ENCODE results near the gene SPTY2D1.
A peak's percentile ranks its signal among the peaks of the same experiment; 100 is the strongest.
"Not testable (repeated sequence)": the region's sequence is repeated elsewhere in the genome, so short reads cannot be mapped to it uniquely, and the experiment has no call there.

SPTY2D1 gene

DNA sequence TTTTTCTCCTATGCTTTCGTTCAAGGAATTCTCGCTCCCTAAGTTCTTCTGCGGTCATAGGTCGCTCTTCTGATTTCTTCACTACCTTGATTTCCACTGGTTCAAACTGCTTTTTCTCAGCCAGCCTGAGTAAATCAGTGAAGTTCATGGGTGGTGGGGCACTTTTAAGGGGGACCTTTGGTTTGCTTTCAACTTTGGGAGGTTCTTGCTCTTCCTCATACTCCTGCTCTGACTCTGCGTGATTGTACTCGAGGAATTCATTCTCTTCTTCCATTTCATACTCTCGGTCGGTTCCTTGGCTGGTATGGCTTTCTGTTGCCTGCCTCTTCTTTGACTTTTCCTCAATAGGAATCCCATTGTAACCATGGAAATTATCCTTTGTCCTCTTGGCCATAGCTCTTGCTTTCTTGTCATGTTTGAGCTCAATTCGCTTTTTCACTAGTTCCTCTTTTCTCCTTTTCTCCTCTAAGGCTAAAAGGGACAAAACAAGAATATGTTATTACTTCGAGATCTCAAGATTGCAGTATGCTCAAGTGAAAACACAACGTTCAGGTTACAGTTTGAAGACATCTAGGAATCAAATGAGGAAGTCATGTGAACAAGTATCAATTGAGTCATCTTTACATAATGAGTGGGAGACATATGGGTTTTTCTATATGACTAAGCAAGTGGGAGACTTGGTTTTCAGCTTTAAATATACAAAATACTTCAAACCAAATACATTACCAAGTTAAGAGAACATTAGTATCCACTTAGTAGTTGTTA lies 18.3 kb downstream of the SPTY2D1 start:
- Histone ChIP-seq H3K4me3 (ENCODE audit: low read length) (no peak overlapping the region), H3K27me3 (replicated peaks; ENCODE audit: control insufficient read depth, insufficient read depth, low read length) (no peaks in the 10 kb centered on the region), H3K4me1 (ENCODE audit: control insufficient read depth, insufficient read depth, low read length) (peaks cover 40% of the 10 kb centered on the region), H3K9me3 (ENCODE audit: control insufficient read depth, low read length) (no peaks in the 10 kb centered on the region), H3K9ac (ENCODE audit: low read length) (no peak overlapping the region), H3K36me3 (ENCODE audit: control insufficient read depth, insufficient read depth, low read length, severe bottlenecking) (peaks cover 38% of the 10 kb centered on the region)
- DNase-seq (ENCODE audit: low read depth): peak; percentile 15

DNA sequence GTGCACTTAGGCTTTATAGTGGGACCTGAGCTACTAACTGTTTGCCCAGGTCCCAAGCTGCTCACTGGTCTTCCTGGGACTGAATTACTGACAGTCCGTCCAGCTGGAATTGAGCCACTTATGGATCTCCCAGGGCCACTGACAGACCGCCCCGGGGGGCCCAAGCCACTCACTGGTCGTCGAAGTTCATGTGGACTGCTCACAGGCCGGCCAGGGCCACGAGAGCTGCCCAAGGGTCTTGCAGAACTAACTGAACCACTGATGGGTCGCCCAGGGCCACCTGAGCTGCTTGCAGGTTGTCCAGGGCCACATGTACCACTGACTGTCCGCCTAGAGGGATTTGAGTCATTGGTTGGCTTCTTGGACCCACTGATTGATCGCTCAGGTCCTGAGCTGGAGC lies 19.5 kb downstream of the SPTY2D1 start:
- H3K9me3 ChIP-seq (ENCODE audit: control insufficient read depth, low read length): no peaks in the 10 kb centered on the region
- H3K36me3 ChIP-seq (ENCODE audit: control insufficient read depth, insufficient read depth, low read length, severe bottlenecking): peaks cover 41% of the 10 kb centered on the region
- H3K9ac ChIP-seq (ENCODE audit: low read length): no peak overlapping the region
- H3K4me3 ChIP-seq (ENCODE audit: low read length): no peak overlapping the region
- H3K27me3 ChIP-seq (replicated peaks; ENCODE audit: control insufficient read depth, insufficient read depth, low read length): no peaks in the 10 kb centered on the region
- H3K4me1 ChIP-seq (ENCODE audit: control insufficient read depth, insufficient read depth, low read length): peaks cover 46% of the 10 kb centered on the region
- DNase-seq (ENCODE audit: low read depth): no peak

DNA sequence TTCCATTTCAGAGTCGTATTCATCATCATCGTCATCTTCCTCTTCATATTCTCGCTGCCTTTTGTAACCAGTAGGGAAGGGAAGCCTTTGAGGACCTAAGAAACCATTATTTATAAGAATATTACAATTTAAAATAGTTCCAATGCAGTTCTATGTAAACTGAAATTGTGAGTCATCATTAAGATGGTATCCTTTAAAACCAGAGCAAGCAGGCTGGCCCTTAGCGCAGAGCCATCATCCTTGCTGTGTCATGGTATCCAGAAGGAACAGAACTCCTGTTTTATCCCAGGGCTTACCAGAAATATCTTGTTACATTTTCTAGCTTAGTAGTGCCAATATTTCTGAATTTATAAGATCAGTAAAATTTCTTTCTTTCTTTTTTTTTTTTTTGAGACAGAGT lies 21.7 kb downstream of the SPTY2D1 start:
- Histone ChIP-seq H3K9ac (ENCODE audit: low read length) (no peak overlapping the region), H3K4me1 (ENCODE audit: control insufficient read depth, insufficient read depth, low read length) (peaks cover 38% of the 10 kb centered on the region), H3K36me3 (ENCODE audit: control insufficient read depth, insufficient read depth, low read length, severe bottlenecking) (peaks cover 59% of the 10 kb centered on the region), H3K9me3 (ENCODE audit: control insufficient read depth, low read length) (no peaks in the 10 kb centered on the region), H3K27me3 (replicated peaks; ENCODE audit: control insufficient read depth, insufficient read depth, low read length) (no peaks in the 10 kb centered on the region), H3K4me3 (ENCODE audit: low read length) (no peak overlapping the region)
- no peak for DNase-seq (ENCODE audit: low read depth)

DNA sequence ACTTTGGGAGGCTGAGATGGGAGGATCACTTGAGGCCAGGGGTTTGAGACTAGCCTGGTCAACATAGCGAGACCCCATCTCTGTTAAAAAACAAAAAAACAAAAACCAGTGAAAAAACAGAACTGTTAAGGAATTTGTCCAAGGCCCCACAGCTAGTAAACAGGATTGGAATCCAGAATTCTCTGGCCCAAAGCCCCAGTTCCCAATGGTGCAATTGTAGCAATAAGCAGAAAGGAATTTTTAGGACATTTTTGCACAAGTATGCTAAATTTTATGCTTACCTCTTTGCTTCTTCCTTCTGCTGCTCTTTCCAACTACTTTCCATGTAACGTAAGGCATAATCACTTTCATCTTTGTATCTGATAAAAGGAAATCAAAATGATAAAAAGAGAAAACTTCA lies 22.9 kb downstream of the SPTY2D1 start:
- H3K9ac ChIP-seq (ENCODE audit: low read length): peak overlapping the region; percentile 57
- H3K36me3 ChIP-seq (ENCODE audit: control insufficient read depth, insufficient read depth, low read length, severe bottlenecking): peaks cover 65% of the 10 kb centered on the region
- H3K9me3 ChIP-seq (ENCODE audit: control insufficient read depth, low read length): no peaks in the 10 kb centered on the region
- H3K4me3 ChIP-seq (ENCODE audit: low read length): peak overlapping the region; percentile 17
- DNase-seq (ENCODE audit: low read depth): peak; percentile 36
- no peaks in the 10 kb centered on the region for H3K27me3 ChIP-seq (replicated peaks; ENCODE audit: control insufficient read depth, insufficient read depth, low read length)
- H3K4me1 ChIP-seq (ENCODE audit: control insufficient read depth, insufficient read depth, low read length): peaks cover 37% of the 10 kb centered on the region

DNA sequence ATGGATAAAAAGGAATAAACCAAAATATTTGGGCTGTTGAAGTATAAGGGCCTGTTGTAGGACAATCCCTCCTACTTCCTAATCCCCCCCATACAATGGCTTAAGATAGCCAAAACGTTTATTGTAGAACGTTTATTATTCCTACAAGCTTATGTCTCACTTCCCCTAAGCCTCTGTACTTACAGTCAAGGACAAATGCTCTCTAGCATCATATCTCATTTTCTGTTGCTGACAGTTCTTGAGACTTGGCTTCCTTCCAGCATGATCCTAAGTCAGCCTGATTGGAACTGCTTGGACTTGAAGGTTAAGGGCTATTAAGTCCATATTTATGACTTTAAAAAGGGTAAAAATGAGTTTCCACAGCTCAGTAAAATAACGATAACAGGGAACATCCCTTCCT lies 25.8 kb downstream of the SPTY2D1 start:
- Histone ChIP-seq H3K4me1 (ENCODE audit: control insufficient read depth, insufficient read depth, low read length) (peaks cover 31% of the 10 kb centered on the region), H3K9me3 (ENCODE audit: control insufficient read depth, low read length) (no peaks in the 10 kb centered on the region), H3K36me3 (ENCODE audit: control insufficient read depth, insufficient read depth, low read length, severe bottlenecking) (peaks cover 47% of the 10 kb centered on the region), H3K27me3 (replicated peaks; ENCODE audit: control insufficient read depth, insufficient read depth, low read length) (no peaks in the 10 kb centered on the region), H3K9ac (ENCODE audit: low read length) (no peak overlapping the region), H3K4me3 (ENCODE audit: low read length) (no peak overlapping the region)
- DNase-seq (ENCODE audit: low read depth): no peak

DNA sequence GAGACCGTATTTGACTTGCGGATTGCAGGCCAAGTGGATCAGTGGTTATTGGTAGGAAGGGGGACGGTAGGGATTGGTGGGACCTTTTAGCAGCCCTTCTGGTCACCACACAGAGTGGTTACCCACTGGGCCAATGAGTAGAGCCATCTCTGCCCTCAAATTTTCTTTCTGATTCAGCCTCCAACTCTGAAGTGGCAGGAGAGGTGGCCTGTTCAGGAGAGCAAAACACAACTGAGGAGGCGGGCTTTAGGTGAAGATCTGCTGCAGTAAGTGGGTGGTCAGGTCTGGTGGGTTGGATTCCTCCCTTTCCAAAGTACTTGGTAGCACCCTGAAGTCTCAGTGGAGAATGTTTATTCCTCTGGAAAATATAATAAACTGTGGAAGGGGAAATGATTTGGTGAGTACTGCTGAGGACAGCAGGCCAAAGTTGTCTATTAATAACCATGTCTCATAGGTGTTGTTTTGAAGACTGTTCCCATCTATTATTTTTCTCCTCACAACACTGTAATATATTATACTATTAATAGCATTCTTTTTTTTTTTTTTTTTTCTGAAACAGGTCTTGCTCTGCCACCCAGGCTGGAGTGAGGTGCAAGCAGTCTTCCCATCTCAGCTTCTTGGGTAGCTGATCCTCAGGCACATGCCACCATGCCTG lies 33.1 kb downstream of the SPTY2D1 start:
- Histone ChIP-seq H3K4me3 (ENCODE audit: low read length) (no peak overlapping the region), H3K9me3 (ENCODE audit: control insufficient read depth, low read length) (no peaks in the 10 kb centered on the region), H3K4me1 (ENCODE audit: control insufficient read depth, insufficient read depth, low read length) (peaks cover 6% of the 10 kb centered on the region), H3K36me3 (ENCODE audit: control insufficient read depth, insufficient read depth, low read length, severe bottlenecking) (peaks cover 10% of the 10 kb centered on the region), H3K27me3 (replicated peaks; ENCODE audit: control insufficient read depth, insufficient read depth, low read length) (no peaks in the 10 kb centered on the region), H3K9ac (ENCODE audit: low read length) (no peak overlapping the region)
- DNase-seq (ENCODE audit: low read depth): no peak

DNA sequence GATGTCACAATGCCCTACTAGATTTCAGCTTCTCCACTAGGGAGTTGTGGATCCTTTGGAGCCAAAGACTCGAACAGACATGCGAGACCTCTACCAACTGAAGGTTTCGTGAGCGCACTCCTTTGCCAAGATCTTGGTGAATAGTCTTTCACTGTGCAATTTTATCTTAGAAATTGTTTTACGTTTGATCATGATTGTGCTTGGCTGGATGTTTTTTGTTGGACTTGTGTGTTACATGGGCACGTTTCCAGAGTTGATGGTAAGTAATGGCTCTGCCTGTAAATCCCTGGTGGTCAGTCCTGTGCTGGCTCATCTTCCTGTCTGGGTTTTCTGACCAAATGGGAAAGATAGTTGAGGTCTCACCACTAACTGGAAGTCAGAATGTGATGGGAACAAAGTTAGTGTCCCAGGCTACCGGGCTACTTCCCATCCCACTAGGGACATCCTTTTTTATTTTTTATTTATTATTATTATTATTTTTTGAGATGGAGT lies 34.4 kb downstream of the SPTY2D1 start, which contains the start of gene MISFA:
MISFA (plus strand) TSS at position 51 of the 492 bp plus-strand sequence; CDS start at position 191, 140 bp downstream.
- H3K4me1 ChIP-seq (ENCODE audit: control insufficient read depth, insufficient read depth, low read length): peaks cover 6% of the 10 kb centered on the region
- no peak within 1 kb of the TSS for H3K4me3 ChIP-seq (ENCODE audit: low read length)
- no peaks in the 10 kb centered on the region for H3K27me3 ChIP-seq (replicated peaks; ENCODE audit: control insufficient read depth, insufficient read depth, low read length)
- no peaks in the 10 kb centered on the region for H3K9me3 ChIP-seq (ENCODE audit: control insufficient read depth, low read length)
- peaks cover 10% of the 10 kb centered on the region for H3K36me3 ChIP-seq (ENCODE audit: control insufficient read depth, insufficient read depth, low read length, severe bottlenecking)
- no peak for DNase-seq (ENCODE audit: low read depth)
- no peak within 1 kb of the TSS for H3K9ac ChIP-seq (ENCODE audit: low read length)

DNA sequence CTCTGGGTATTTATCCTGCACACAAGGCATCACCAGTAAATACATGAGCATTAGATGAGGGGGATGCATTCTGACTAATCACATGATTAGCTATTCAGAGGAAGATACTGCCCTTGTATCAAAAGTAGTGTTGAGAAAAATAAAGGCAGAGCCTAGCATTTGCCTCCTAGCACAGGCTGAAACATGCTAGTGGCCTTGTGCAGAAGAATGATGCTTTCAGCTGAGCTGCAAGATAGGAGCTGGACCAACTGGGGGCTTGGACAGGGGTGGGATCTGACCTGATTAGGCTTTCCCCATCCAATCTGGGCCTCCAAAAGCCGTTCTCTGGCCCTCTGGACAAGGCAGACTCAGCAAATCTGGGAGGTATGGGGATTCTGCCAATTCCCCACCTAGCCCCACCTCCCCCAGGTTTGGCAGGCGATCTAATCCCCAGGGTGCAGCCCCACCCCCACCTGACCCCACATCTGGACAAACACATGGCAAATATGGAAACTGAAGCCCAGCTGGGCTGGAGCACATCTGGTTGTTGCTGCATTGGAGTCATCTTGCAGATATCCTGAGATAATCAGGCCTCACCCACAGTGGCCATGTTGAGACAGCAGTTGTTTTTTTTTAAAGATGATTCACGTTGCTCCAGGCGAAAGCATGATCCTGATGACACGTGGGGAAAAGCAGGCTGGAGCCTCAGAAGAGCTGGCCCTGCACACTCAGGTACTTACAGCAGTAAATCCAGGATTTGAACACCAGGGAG lies 39.0 kb downstream of the SPTY2D1 start:
- Histone ChIP-seq H3K36me3 (ENCODE audit: control insufficient read depth, insufficient read depth, low read length, severe bottlenecking) (peaks cover 7% of the 10 kb centered on the region), H3K9me3 (ENCODE audit: control insufficient read depth, low read length) (no peaks in the 10 kb centered on the region), H3K9ac (ENCODE audit: low read length) (no peak overlapping the region), H3K4me1 (ENCODE audit: control insufficient read depth, insufficient read depth, low read length) (peaks cover 9% of the 10 kb centered on the region), H3K27me3 (replicated peaks; ENCODE audit: control insufficient read depth, insufficient read depth, low read length) (no peaks in the 10 kb centered on the region), H3K4me3 (ENCODE audit: low read length) (no peak overlapping the region)
- DNase-seq (ENCODE audit: low read depth): no peak

DNA sequence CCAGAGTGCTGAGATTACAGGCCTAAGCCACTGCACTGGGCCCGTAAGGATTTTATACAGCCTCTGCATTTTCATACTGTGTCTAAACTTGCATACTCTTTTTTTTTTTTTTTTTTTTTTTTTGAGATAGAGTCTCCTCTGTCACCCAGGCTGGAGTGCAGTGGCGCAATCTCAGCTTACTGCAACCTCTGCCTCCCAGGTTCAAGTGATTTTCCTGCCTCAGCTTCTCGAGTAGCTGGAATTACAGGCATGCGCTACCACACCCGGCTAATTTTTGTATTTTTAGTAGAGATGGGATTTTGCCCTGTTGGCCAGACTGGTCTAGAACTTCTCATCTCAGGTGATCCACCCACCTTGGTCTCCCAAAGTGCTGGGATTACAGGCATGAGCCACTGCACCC lies 40.1 kb downstream of the SPTY2D1 start:
- H3K9ac ChIP-seq (ENCODE audit: low read length); H3K9me3 ChIP-seq (ENCODE audit: control insufficient read depth, low read length); H3K4me3 ChIP-seq (ENCODE audit: low read length); DNase-seq (ENCODE audit: low read depth); H3K36me3 ChIP-seq (ENCODE audit: control insufficient read depth, insufficient read depth, low read length, severe bottlenecking); H3K27me3 ChIP-seq (replicated peaks; ENCODE audit: control insufficient read depth, insufficient read depth, low read length): not testable (repeated sequence)
- H3K4me1 ChIP-seq (ENCODE audit: control insufficient read depth, insufficient read depth, low read length): peaks cover 14% of the 10 kb centered on the region

DNA sequence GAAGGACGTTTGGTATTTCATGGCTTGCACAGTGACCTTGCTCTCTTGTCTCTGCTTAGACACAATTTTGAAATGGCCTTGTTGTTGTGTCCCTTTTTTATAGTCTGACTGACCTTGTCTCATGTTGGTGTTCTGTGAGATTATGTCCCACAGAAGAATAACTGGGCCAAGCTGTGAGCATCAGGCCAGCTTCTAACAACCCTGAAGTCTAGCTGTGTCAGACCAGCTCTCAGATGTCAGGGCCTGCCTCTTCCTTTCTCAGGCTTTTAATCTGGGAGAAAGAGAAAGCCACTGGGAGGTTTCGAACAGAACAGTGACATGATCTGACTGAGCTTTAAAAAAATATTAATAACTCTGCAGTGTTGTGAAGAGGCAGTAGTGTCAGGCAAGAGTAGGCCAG lies 43.6 kb downstream of the SPTY2D1 start:
- Histone ChIP-seq H3K9me3 (ENCODE audit: control insufficient read depth, low read length) (no peaks in the 10 kb centered on the region), H3K4me1 (ENCODE audit: control insufficient read depth, insufficient read depth, low read length) (peaks cover 19% of the 10 kb centered on the region), H3K36me3 (ENCODE audit: control insufficient read depth, insufficient read depth, low read length, severe bottlenecking) (no peaks in the 10 kb centered on the region), H3K4me3 (ENCODE audit: low read length) (no peak overlapping the region), H3K9ac (ENCODE audit: low read length) (no peak overlapping the region), H3K27me3 (replicated peaks; ENCODE audit: control insufficient read depth, insufficient read depth, low read length) (no peaks in the 10 kb centered on the region)
- no peak for DNase-seq (ENCODE audit: low read depth)
